Mesenchymal stem cell (in vitro differentiated cells and primary cell): Measurements from ENCODE around the gene SLC35C1.
A peak's percentile ranks its signal among the peaks of the same experiment; 100 is the strongest.

Source experiments
- DNase-seq: peaks from one replicate; pipeline ENCODE4 v3.0.0-alpha.2; 2013
- H2AFZ ChIP-seq: one replicate; pipeline ENCODE4 v1.6.1; 2013; ENCODE audit warnings: low read depth, mild to moderate bottlenecking, control low read depth, inconsistent platforms, low read length, moderate library complexity
- H2AK5ac ChIP-seq: 2 replicates; pipeline ENCODE4 v1.6.1; 2013; ENCODE audit warnings: low read length, moderate library complexity, mild to moderate bottlenecking, inconsistent platforms; ENCODE audit not compliant: severe bottlenecking
- H2BK120ac ChIP-seq: one replicate; pipeline ENCODE4 v1.6.1; 2013; ENCODE audit warnings: low read depth, mild to moderate bottlenecking, inconsistent platforms, low read length, moderate library complexity
- H2BK12ac ChIP-seq, 2 experiments: one replicate each; pipeline ENCODE4 v1.6.1; 2013; ENCODE audit warnings: inconsistent platforms in 2 of 2, low read length in 2 of 2, mild to moderate bottlenecking in 2 of 2, moderate library complexity in 2 of 2, control low read depth in 1 of 2
- H2BK15ac ChIP-seq: one replicate; pipeline ENCODE4 v1.6.1; 2013; ENCODE audit warnings: mild to moderate bottlenecking, low read depth, inconsistent platforms; ENCODE audit not compliant: poor library complexity, severe bottlenecking
- H2BK5ac ChIP-seq: 2 replicates; pipeline ENCODE4 v1.6.1; 2013; ENCODE audit warnings: low read depth, mild to moderate bottlenecking, low read length, control low read depth, inconsistent platforms; ENCODE audit not compliant: poor library complexity, severe bottlenecking
- H3K14ac ChIP-seq, 2 experiments: one replicate each; pipeline ENCODE4 v1.6.1; 2013; ENCODE audit warnings: inconsistent platforms in 2 of 2, low read length in 2 of 2, control low read depth in 1 of 2, mild to moderate bottlenecking in 1 of 2, moderate library complexity in 1 of 2
- H3K18ac ChIP-seq, 2 experiments: one replicate each; pipeline ENCODE4 v1.6.1; 2013; ENCODE audit warnings: inconsistent platforms in 2 of 2, low read length in 2 of 2, control low read depth in 1 of 2, low read depth in 1 of 2, mild to moderate bottlenecking in 1 of 2
- H3K23ac ChIP-seq, 2 experiments: one replicate each; pipeline ENCODE4 v1.6.1; 2013; ENCODE audit warnings: inconsistent platforms in 2 of 2, low read length in 2 of 2, mild to moderate bottlenecking in 2 of 2, moderate library complexity in 2 of 2, control low read depth in 1 of 2
- H3K27ac ChIP-seq: 2 replicates; pipeline ENCODE4 v1.5.1; 2013; ENCODE audit warnings: mild to moderate bottlenecking, moderate library complexity, low read length, control low read depth, inconsistent platforms; ENCODE audit not compliant: poor library complexity, severe bottlenecking
- H3K27me3 ChIP-seq, 2 experiments: 2 replicates each; pipeline versions ENCODE4 v1.6.1 to v1.7.0; 2013; ENCODE audit warnings: low read length in 2 of 2, mild to moderate bottlenecking in 2 of 2, moderate library complexity in 2 of 2, control low read depth in 1 of 2, inconsistent platforms in 1 of 2; ENCODE audit not compliant: control insufficient read depth in 1 of 2, insufficient read depth in 1 of 2
- H3K36me3 ChIP-seq, 2 experiments: 2 replicates each; pipeline versions ENCODE4 v1.6.1 to v1.7.0; 2013; ENCODE audit warnings: low read length in 2 of 2, control low read depth in 1 of 2, inconsistent platforms in 1 of 2, low read depth in 1 of 2, mild to moderate bottlenecking in 1 of 2; ENCODE audit not compliant: insufficient read depth in 2 of 2, control insufficient read depth in 1 of 2
- H3K4ac ChIP-seq, 2 experiments: one replicate each; pipeline ENCODE4 v1.6.1; 2013; ENCODE audit warnings: inconsistent platforms in 2 of 2, low read length in 2 of 2, mild to moderate bottlenecking in 2 of 2, moderate library complexity in 2 of 2, control low read depth in 1 of 2, low read depth in 1 of 2
- H3K4me1 ChIP-seq: 2 replicates; pipeline ENCODE4 v1.6.1; 2013; ENCODE audit warnings: low read depth, low read length, control low read depth; ENCODE audit not compliant: control insufficient read depth, insufficient read depth
- H3K4me2 ChIP-seq: 2 replicates; pipeline ENCODE4 v1.6.1; 2013; ENCODE audit warnings: low read length, mild to moderate bottlenecking, inconsistent platforms; ENCODE audit not compliant: poor library complexity, severe bottlenecking
- H3K4me3 ChIP-seq, 2 experiments: 2 replicates each; pipeline versions ENCODE4 v1.5.1 to v1.7.0; 2013; ENCODE audit warnings: low read length in 2 of 2, mild to moderate bottlenecking in 2 of 2, control low read depth in 1 of 2, low read depth in 1 of 2; ENCODE audit not compliant: insufficient read depth in 1 of 2
- H3K79me1 ChIP-seq: replicated peaks from 2 replicates; pipeline ENCODE4 v1.6.1; 2013; ENCODE audit warnings: mild to moderate bottlenecking, control low read depth, low read length, inconsistent platforms; ENCODE audit not compliant: poor library complexity, severe bottlenecking
- H3K9ac ChIP-seq: 2 replicates; pipeline ENCODE4 v1.7.0; 2013; ENCODE audit warnings: mild to moderate bottlenecking, low read length, moderate library complexity
- H3K9me3 ChIP-seq: 2 replicates; pipeline ENCODE4 v1.7.0; 2013; ENCODE audit warnings: mild to moderate bottlenecking, low read length; ENCODE audit not compliant: control insufficient read depth
- H4K8ac ChIP-seq: one replicate; pipeline ENCODE4 v1.6.1; 2013; ENCODE audit warnings: inconsistent platforms, mild to moderate bottlenecking, low read length, moderate library complexity
- H4K91ac ChIP-seq: one replicate; pipeline ENCODE4 v1.6.1; 2013; ENCODE audit warnings: mild to moderate bottlenecking, low read length, inconsistent platforms
- WGBS: methylation state at CpG from one replicate; pipeline ENCODE4 v1.1.7; 2013; ENCODE audit warnings: mixed read lengths; 5-methylcytosine and 5-hydroxymethylcytosine counted together

The SLC35C1 gene

GRCh38 chr11:45855308-45855707, 50.4 kb downstream of the SLC35C1 start:
- Histone ChIP-seq H3K27ac (no peak overlapping the region), H3K36me3 (peaks cover 14 to 16% of the 10 kb centered on the region in 2 experiments), H2AFZ (no peak overlapping the region), H3K14ac (no peak overlapping the region), H2BK5ac (no peak overlapping the region), H2AK5ac (no peak overlapping the region), H3K4me1 (peaks cover 26% of the 10 kb centered on the region), H3K23ac (no peak overlapping the region), H3K4me2 (no peak overlapping the region), H3K9me3 (no peaks in the 10 kb centered on the region), H2BK120ac (no peak overlapping the region), H3K4ac (no peak overlapping the region), H2BK15ac (no peak overlapping the region), H3K79me1 (peaks cover 33% of the 10 kb centered on the region), H3K18ac (no peak overlapping the region), H3K27me3 (no peaks in the 10 kb centered on the region), H2BK12ac (peak overlapping the region in 1 of 2 experiments; percentile 11), H3K4me3 (peak overlapping the region in 1 of 2 experiments; percentile 23), H3K9ac (peak overlapping the region; percentile 73), H4K91ac (no peak overlapping the region), H4K8ac (no peak overlapping the region)
- no peak for DNase-seq
- WGBS, result 73% methylated on average over 5 of the region's 5 CpGs

- Histone ChIP-seq H3K27me3 (no peaks in the 10 kb centered on the region), H4K91ac (no peak overlapping the region), H3K36me3 (peaks cover 20 to 22% of the 10 kb centered on the region in 2 experiments), H2BK120ac (no peak overlapping the region), H4K8ac (no peak overlapping the region), H3K4me3 (peak overlapping the region in 1 of 2 experiments; percentile 23), H3K4me1 (peaks cover 32% of the 10 kb centered on the region), H2AFZ (no peak overlapping the region), H2BK12ac (no peak overlapping the region), H3K14ac (no peak overlapping the region), H3K27ac (peak overlapping the region; percentile 45), H3K9ac (peak overlapping the region; percentile 73), H3K4me2 (no peak overlapping the region), H3K18ac (no peak overlapping the region), H2AK5ac (peak overlapping the region; percentile 34), H2BK15ac (no peak overlapping the region), H3K4ac (no peak overlapping the region), H2BK5ac (no peak overlapping the region), H3K9me3 (no peaks in the 10 kb centered on the region), H3K23ac (no peak overlapping the region), H3K79me1 (peaks cover 39% of the 10 kb centered on the region)
- DNase-seq, result peak; percentile 72
- WGBS, result 98% methylated on average over 5 of the region's 6 CpGs
Measured at GRCh38 chr11:45856044-45856468, 51.1 kb downstream of the SLC35C1 start.

GRCh38 chr11:45857961-45858474, 53.1 kb downstream of the SLC35C1 start:
- H3K9ac ChIP-seq, result peak overlapping the region; percentile 86
- 84% methylated on average over 2 of the region's 2 CpGs for WGBS
- peaks cover 30% of the 10 kb centered on the region for H3K79me1 ChIP-seq

GRCh38 chr11:45858751-45859398, 53.9 kb downstream of the SLC35C1 start:
- WGBS, result 93% methylated on average over 4 of the region's 5 CpGs
- peak overlapping the region; percentile 94 for H3K27ac ChIP-seq

More at GRCh38 chr11:45857961-45858474, 53.1 kb downstream of the SLC35C1 start:
- no peak overlapping the region for H2BK15ac ChIP-seq
- peak overlapping the region in 1 of 2 experiments; percentile 32 for H3K4ac ChIP-seq
- H3K27ac ChIP-seq, result peak overlapping the region; percentile 94
- H3K27me3 ChIP-seq, result no peaks in the 10 kb centered on the region
- H3K9me3 ChIP-seq, result no peaks in the 10 kb centered on the region
- peak; percentile 96 for DNase-seq
- H2BK120ac ChIP-seq, result no peak overlapping the region
- peaks cover 32% of the 10 kb centered on the region for H3K4me1 ChIP-seq
- H2AFZ ChIP-seq, result no peak overlapping the region
- H4K8ac ChIP-seq, result no peak overlapping the region
- H2BK12ac ChIP-seq, result no peak overlapping the region
- no peak overlapping the region for H2BK5ac ChIP-seq
- H3K23ac ChIP-seq, result peak overlapping the region in 1 of 2 experiments; percentile 37
- no peak overlapping the region for H3K18ac ChIP-seq
- no peak overlapping the region for H3K4me2 ChIP-seq
- H3K36me3 ChIP-seq, result peaks cover 35 to 42% of the 10 kb centered on the region in 2 experiments
- H2AK5ac ChIP-seq, result peak overlapping the region; percentile 97
- H4K91ac ChIP-seq, result no peak overlapping the region
- no peak overlapping the region for H3K14ac ChIP-seq
- peak overlapping the region in 1 of 2 experiments; percentile 20 for H3K4me3 ChIP-seq

More at GRCh38 chr11:45858751-45859398, 53.9 kb downstream of the SLC35C1 start:
- Histone ChIP-seq H3K18ac (peak overlapping the region; percentile 4 to 16), H2BK5ac (no peak overlapping the region), H3K4me3 (peak overlapping the region in 1 of 2 experiments; percentile 43), H2BK120ac (no peak overlapping the region), H3K4me1 (peaks cover 32% of the 10 kb centered on the region), H2AFZ (no peak overlapping the region), H3K9ac (peak overlapping the region; percentile 86), H2BK12ac (peak overlapping the region; percentile 40 to 75), H4K91ac (peak overlapping the region; percentile 28), H2BK15ac (peak overlapping the region; percentile 49), H3K14ac (no peak overlapping the region), H3K4ac (peak overlapping the region in 1 of 2 experiments; percentile 32), H3K23ac (no peak overlapping the region), H3K9me3 (no peaks in the 10 kb centered on the region), H3K79me1 (peaks cover 27% of the 10 kb centered on the region), H4K8ac (peak overlapping the region; percentile 33), H3K36me3 (peaks cover 35 to 50% of the 10 kb centered on the region in 2 experiments), H3K27me3 (no peaks in the 10 kb centered on the region), H2AK5ac (peak overlapping the region; percentile 97), H3K4me2 (no peak overlapping the region)
- DNase-seq, result no peak
